Liver (tissue), 9 donors: ENCODE measurements around the gene RIOX2. TPM values are rescaled to one million over a fixed set of nuclear protein-coding genes. Genes with fewer than 3 reads are reported as not detected.
A peak's percentile ranks its signal among the peaks of the same experiment; 100 is the strongest.

Experiments used
- DNase-seq: peaks from one replicate; pipeline ENCODE4 v3.0.0-alpha.2; 2017; ENCODE audit warnings: low spot score
- H3K27ac ChIP-seq, 2 donors: one replicate each; pipeline ENCODE4 v1.7.0; 2013; ENCODE audit warnings: inconsistent platforms in 2 of 2, low read length in 2 of 2, control low read depth in 1 of 2, low read depth in 1 of 2, mild to moderate bottlenecking in 1 of 2
- H3K27me3 ChIP-seq, 4 donors: one replicate each; pipeline versions ENCODE4 v1.6.1 to v1.7.0; 2013; ENCODE audit warnings: low read length in 3 of 4, inconsistent platforms in 1 of 4, mild to moderate bottlenecking in 1 of 4, moderate library complexity in 1 of 4; ENCODE audit not compliant: control insufficient read depth in 4 of 4, insufficient read depth in 4 of 4
- H3K36me3 ChIP-seq, 4 donors: one replicate each; pipeline versions ENCODE4 v1.6.1 to v1.7.0; 2013; ENCODE audit warnings: low read length in 3 of 4, mild to moderate bottlenecking in 3 of 4, low read depth in 1 of 4, moderate library complexity in 1 of 4; ENCODE audit not compliant: control insufficient read depth in 4 of 4, insufficient read depth in 3 of 4
- H3K4me1 ChIP-seq, 4 donors: one replicate each; pipeline versions ENCODE4 v1.6.1 to v1.7.0; 2013; ENCODE audit warnings: low read length in 3 of 4, mild to moderate bottlenecking in 3 of 4, moderate library complexity in 1 of 4; ENCODE audit not compliant: control insufficient read depth in 4 of 4, insufficient read depth in 4 of 4
- H3K4me3 ChIP-seq, 3 donors: one replicate each; pipeline versions ENCODE4 v1.6.1 to v1.7.0; 2013; ENCODE audit warnings: low read length in 3 of 3, control low read depth in 1 of 3, low read depth in 1 of 3, mild to moderate bottlenecking in 1 of 3
- H3K9ac ChIP-seq, 2 donors: one replicate each; pipeline ENCODE4 v1.7.0; 2013; ENCODE audit warnings: low read length in 2 of 2, mild to moderate bottlenecking in 2 of 2, moderate library complexity in 2 of 2, control low read depth in 1 of 2, low read depth in 1 of 2
- H3K9me3 ChIP-seq, 4 donors: one replicate each; pipeline versions ENCODE4 v1.6.1 to v1.7.0; 2013; ENCODE audit warnings: low read length in 3 of 4; ENCODE audit not compliant: control insufficient read depth in 4 of 4
- CTCF ChIP-seq: fragments of 150-350 bp; IDR thresholded peaks from 2 replicates; pipeline ENCODE4 v1.5.1; 2017; ENCODE audit warnings: improper control_type of control experiment, low read depth, low read length; ENCODE audit not compliant: missing input control
- EGR1 ChIP-seq, 2 donors: IDR thresholded peaks; 2 replicates each; pipeline ENCODE4 v1.6.1; 2016 to 2018; ENCODE audit warnings: antibody characterized with exemption in 2 of 2, low read depth in 2 of 2
- FOXA1 ChIP-seq: IDR thresholded peaks from 2 replicates; pipeline ENCODE4 v1.6.1; 2016; ENCODE audit warnings: antibody characterized with exemption
- FOXA2 ChIP-seq: IDR thresholded peaks from 2 replicates; pipeline ENCODE4 v1.6.1; 2016; ENCODE audit warnings: antibody characterized with exemption
- GABPA ChIP-seq, 2 donors: IDR thresholded peaks in 1 of 2; conservative IDR thresholded peaks in 1 of 2; 2 replicates each; pipeline ENCODE4 v1.6.1; 2016; ENCODE audit warnings: antibody characterized with exemption in 2 of 2, mild to moderate bottlenecking in 1 of 2, moderate library complexity in 1 of 2
- HNF4A ChIP-seq, 2 donors: conservative IDR thresholded peaks; 2 replicates each; pipeline ENCODE4 v1.6.1; 2016; ENCODE audit warnings: antibody characterized with exemption in 2 of 2, mild to moderate bottlenecking in 2 of 2
- HNF4G ChIP-seq: IDR thresholded peaks from 2 replicates; pipeline ENCODE4 v1.6.1; 2016; ENCODE audit warnings: antibody characterized with exemption
- JUND ChIP-seq, 2 donors: IDR thresholded peaks; 2 replicates each; pipeline ENCODE4 v1.6.1; 2016; ENCODE audit warnings: antibody characterized with exemption in 2 of 2
- NR2F2 ChIP-seq: IDR thresholded peaks from 2 replicates; pipeline ENCODE4 v1.6.1; 2016; ENCODE audit warnings: antibody characterized with exemption
- RAD21 ChIP-seq, 2 donors: IDR thresholded peaks; 2 replicates each; pipeline ENCODE4 v1.6.1; 2016; ENCODE audit warnings: antibody characterized with exemption in 2 of 2, mild to moderate bottlenecking in 2 of 2
- RXRA ChIP-seq, 2 donors: IDR thresholded peaks; 2 replicates each; pipeline ENCODE4 v1.6.1; 2017 to 2018; ENCODE audit warnings: antibody characterized with exemption in 2 of 2, mild to moderate bottlenecking in 1 of 2
- SP1 ChIP-seq: IDR thresholded peaks from 2 replicates; pipeline ENCODE4 v1.6.1; 2018; ENCODE audit warnings: antibody characterized with exemption, mild to moderate bottlenecking
- TAF1 ChIP-seq: conservative IDR thresholded peaks from 2 replicates; pipeline ENCODE4 v1.6.1; 2016; ENCODE audit warnings: antibody characterized with exemption, mild to moderate bottlenecking
- YY1 ChIP-seq: IDR thresholded peaks from 2 replicates; pipeline ENCODE4 v1.6.1; 2016; ENCODE audit warnings: antibody characterized with exemption, mild to moderate bottlenecking
- WGBS: extraction: QIAGEN DNeasy Blood & Tissue Kit; methylation state at CpG from one replicate; pipeline ENCODE4 v1.1.7; 2013; 5-methylcytosine and 5-hydroxymethylcytosine counted together
- polyA plus RNA-seq, 2 donors: library from polyadenylated mRNA; stranded (reverse) in 1 of 2; unstranded in 1 of 2; fragments of 200-250 nt in 1 of 2; fragments of >200 nt in 1 of 2; fragmentation: Nextera tagmentation in 1 of 2; extraction: Ambion mirVana in 1 of 2; gene quantifications; one replicate each; pipeline versions ENCODE4 v1.2.1 to v1.2.3, GENCODE V29; 2013 to 2015
- total RNA-seq, 2 donors: library from RNA; depleted of rRNA; stranded (reverse); fragments of >200 nt; gene quantifications; one replicate each; pipeline ENCODE4 v1.2.3, GENCODE V29; 2014
- TF ChIP-seq, protein P1 (sequence below): IDR thresholded peaks from 2 replicates; pipeline ENCODE4 v1.6.1; 2016; ENCODE audit warnings: antibody characterized with exemption, mild to moderate bottlenecking
- TF ChIP-seq, protein P2 (sequence below): IDR thresholded peaks from 2 replicates; pipeline ENCODE4 v1.6.1; 2016; ENCODE audit warnings: antibody characterized with exemption
- TF ChIP-seq, protein P3 (sequence below): IDR thresholded peaks from 2 replicates; pipeline ENCODE4 v1.6.1; 2016; ENCODE audit warnings: antibody characterized with exemption
- TF ChIP-seq, protein P4 (sequence below): IDR thresholded peaks from 2 replicates; pipeline ENCODE4 v1.6.1; 2016; ENCODE audit warnings: antibody characterized with exemption
- donor health status: healthy.
- donor health status: healthy.
- donor health status: healthy.
- donor health status: healthy.
- donor health status: healthy.

Gene RIOX2
- total and polyA plus RNA-seq, 4 donors: 8.2 to 19.9 (median 11.0) TPM

GRCh38 chr3:97981886-97982285 lies 9.7 kb upstream of the RIOX2 start:
- H3K27ac ChIP-seq: peak overlapping the region; percentile 53 to 67
- TF ChIP-seq NR2F2 (no peak), HNF4A (conservative IDR thresholded peaks at IDR 0.05) (peak in 1 of 2 donors; percentile 42), SP1 (peak; percentile 54), RXRA (IDR thresholded peaks at IDR 0.05) (peak; percentile 29 to 45), JUND (IDR thresholded peaks at IDR 0.05) (peak; percentile 55 to 57), RAD21 (IDR thresholded peaks at IDR 0.05) (no peak)
- TF ChIP-seq, protein P1, sequence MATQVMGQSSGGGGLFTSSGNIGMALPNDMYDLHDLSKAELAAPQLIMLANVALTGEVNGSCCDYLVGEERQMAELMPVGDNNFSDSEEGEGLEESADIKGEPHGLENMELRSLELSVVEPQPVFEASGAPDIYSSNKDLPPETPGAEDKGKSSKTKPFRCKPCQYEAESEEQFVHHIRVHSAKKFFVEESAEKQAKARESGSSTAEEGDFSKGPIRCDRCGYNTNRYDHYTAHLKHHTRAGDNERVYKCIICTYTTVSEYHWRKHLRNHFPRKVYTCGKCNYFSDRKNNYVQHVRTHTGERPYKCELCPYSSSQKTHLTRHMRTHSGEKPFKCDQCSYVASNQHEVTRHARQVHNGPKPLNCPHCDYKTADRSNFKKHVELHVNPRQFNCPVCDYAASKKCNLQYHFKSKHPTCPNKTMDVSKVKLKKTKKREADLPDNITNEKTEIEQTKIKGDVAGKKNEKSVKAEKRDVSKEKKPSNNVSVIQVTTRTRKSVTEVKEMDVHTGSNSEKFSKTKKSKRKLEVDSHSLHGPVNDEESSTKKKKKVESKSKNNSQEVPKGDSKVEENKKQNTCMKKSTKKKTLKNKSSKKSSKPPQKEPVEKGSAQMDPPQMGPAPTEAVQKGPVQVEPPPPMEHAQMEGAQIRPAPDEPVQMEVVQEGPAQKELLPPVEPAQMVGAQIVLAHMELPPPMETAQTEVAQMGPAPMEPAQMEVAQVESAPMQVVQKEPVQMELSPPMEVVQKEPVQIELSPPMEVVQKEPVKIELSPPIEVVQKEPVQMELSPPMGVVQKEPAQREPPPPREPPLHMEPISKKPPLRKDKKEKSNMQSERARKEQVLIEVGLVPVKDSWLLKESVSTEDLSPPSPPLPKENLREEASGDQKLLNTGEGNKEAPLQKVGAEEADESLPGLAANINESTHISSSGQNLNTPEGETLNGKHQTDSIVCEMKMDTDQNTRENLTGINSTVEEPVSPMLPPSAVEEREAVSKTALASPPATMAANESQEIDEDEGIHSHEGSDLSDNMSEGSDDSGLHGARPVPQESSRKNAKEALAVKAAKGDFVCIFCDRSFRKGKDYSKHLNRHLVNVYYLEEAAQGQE: no peak
- TF ChIP-seq, protein P2, sequence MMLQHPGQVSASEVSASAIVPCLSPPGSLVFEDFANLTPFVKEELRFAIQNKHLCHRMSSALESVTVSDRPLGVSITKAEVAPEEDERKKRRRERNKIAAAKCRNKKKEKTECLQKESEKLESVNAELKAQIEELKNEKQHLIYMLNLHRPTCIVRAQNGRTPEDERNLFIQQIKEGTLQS: peak; percentile 25
- no peaks in the 10 kb centered on the region for H3K36me3 ChIP-seq
- H3K27me3 ChIP-seq: no peaks in the 10 kb centered on the region
- H3K9ac ChIP-seq: peak overlapping the region in 1 of 2 donors; percentile 19
- no peak for DNase-seq
- WGBS: 20% methylated on average over 3 of the region's 3 CpGs
- H3K4me3 ChIP-seq: no peak overlapping the region
- peaks cover 0 to 6% (median 0%) of the 10 kb centered on the region in 4 donors for H3K4me1 ChIP-seq
- no peaks in the 10 kb centered on the region for H3K9me3 ChIP-seq

DNA sequence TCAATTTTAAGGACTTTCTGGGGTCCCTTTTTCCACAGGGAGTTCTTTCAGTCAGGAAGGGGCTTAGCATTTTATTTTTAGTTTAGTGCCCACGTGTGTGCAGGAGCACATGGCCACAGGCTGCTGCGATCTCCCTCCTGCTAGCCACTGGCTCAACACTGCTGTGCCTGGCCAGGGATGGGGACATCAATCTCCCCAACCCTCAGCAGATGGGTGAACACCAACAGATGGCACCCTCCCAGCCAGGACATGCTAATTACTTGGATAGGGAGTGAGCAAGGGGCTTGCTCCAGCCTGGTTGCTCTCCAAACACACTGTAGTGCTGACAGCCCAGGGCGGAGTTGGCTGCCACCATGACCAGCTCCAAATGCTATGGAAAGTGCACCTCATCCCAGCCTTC lies 7.4 kb upstream of the RIOX2 start:
- DNase-seq: no peak
- Histone ChIP-seq H3K27me3 (no peaks in the 10 kb centered on the region), H3K36me3 (no peaks in the 10 kb centered on the region), H3K9ac (no peak overlapping the region), H3K4me1 (peaks cover 0 to 6% (median 0%) of the 10 kb centered on the region in 4 donors), H3K4me3 (no peak overlapping the region), H3K9me3 (no peaks in the 10 kb centered on the region), H3K27ac (no peak overlapping the region)
- TF ChIP-seq TAF1 (no peak), RXRA (IDR thresholded peaks at IDR 0.05) (no peak), FOXA2 (no peak), GABPA (IDR thresholded peaks at IDR 0.05 in 1 of 2, conservative IDR thresholded peaks at IDR 0.05 in 1 of 2) (no peak), NR2F2 (no peak), RAD21 (IDR thresholded peaks at IDR 0.05) (no peak), HNF4G (no peak), YY1 (no peak), JUND (IDR thresholded peaks at IDR 0.05) (no peak), CTCF (no peak), EGR1 (IDR thresholded peaks at IDR 0.05; ENCODE audit: low read depth in 2 of 2) (no peak), FOXA1 (no peak), SP1 (no peak)
- TF ChIP-seq, protein P3, sequence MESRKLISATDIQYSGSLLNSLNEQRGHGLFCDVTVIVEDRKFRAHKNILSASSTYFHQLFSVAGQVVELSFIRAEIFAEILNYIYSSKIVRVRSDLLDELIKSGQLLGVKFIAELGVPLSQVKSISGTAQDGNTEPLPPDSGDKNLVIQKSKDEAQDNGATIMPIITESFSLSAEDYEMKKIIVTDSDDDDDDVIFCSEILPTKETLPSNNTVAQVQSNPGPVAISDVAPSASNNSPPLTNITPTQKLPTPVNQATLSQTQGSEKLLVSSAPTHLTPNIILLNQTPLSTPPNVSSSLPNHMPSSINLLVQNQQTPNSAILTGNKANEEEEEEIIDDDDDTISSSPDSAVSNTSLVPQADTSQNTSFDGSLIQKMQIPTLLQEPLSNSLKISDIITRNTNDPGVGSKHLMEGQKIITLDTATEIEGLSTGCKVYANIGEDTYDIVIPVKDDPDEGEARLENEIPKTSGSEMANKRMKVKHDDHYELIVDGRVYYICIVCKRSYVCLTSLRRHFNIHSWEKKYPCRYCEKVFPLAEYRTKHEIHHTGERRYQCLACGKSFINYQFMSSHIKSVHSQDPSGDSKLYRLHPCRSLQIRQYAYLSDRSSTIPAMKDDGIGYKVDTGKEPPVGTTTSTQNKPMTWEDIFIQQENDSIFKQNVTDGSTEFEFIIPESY: no peak
- TF ChIP-seq, protein P4, sequence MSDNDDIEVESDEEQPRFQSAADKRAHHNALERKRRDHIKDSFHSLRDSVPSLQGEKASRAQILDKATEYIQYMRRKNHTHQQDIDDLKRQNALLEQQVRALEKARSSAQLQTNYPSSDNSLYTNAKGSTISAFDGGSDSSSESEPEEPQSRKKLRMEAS: no peak
- TF ChIP-seq, protein P1: no peak
- TF ChIP-seq, protein P2: no peak
- WGBS: 94% methylated on average over 3 of the region's 3 CpGs
